AG09319 (cell line): ENCODE data around the gene LUC7L2.

Experiments used
- DNase-seq: peaks from one replicate; pipeline ENCODE4 v3.0.0-alpha.2; 2010; ENCODE audit warnings: low read depth; ENCODE audit errors: extremely low read depth
- TF ChIP-seq, protein P1 (sequence below): IDR thresholded peaks from 2 replicates; pipeline ENCODE4 v1.5.1; 2011; ENCODE audit warnings: low read depth, mild to moderate bottlenecking, inconsistent platforms, low read length, moderate library complexity

Gene LUC7L2

DNA sequence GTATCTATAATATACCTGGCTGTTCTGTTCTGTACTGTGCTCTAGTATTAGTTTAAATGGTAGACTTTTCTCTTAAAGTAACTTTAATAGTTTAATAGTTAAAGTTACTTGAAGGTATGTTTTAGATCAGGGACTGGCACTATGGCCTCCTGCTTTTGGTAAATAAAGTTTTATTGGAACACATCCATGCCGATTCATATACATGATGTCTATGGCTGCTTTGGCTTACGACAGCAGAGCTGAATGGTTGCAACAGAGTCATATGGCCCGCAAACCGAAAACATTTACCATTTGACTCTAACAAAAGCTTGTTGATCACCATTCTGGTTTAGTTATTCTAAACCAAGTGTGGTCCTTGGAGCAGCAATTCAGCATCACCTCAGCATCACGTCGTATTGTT lies 6.7 kb downstream of the LUC7L2 start:
- TF ChIP-seq, protein P1, sequence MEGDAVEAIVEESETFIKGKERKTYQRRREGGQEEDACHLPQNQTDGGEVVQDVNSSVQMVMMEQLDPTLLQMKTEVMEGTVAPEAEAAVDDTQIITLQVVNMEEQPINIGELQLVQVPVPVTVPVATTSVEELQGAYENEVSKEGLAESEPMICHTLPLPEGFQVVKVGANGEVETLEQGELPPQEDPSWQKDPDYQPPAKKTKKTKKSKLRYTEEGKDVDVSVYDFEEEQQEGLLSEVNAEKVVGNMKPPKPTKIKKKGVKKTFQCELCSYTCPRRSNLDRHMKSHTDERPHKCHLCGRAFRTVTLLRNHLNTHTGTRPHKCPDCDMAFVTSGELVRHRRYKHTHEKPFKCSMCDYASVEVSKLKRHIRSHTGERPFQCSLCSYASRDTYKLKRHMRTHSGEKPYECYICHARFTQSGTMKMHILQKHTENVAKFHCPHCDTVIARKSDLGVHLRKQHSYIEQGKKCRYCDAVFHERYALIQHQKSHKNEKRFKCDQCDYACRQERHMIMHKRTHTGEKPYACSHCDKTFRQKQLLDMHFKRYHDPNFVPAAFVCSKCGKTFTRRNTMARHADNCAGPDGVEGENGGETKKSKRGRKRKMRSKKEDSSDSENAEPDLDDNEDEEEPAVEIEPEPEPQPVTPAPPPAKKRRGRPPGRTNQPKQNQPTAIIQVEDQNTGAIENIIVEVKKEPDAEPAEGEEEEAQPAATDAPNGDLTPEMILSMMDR, result no peak
- DNase-seq, result no peak

DNA sequence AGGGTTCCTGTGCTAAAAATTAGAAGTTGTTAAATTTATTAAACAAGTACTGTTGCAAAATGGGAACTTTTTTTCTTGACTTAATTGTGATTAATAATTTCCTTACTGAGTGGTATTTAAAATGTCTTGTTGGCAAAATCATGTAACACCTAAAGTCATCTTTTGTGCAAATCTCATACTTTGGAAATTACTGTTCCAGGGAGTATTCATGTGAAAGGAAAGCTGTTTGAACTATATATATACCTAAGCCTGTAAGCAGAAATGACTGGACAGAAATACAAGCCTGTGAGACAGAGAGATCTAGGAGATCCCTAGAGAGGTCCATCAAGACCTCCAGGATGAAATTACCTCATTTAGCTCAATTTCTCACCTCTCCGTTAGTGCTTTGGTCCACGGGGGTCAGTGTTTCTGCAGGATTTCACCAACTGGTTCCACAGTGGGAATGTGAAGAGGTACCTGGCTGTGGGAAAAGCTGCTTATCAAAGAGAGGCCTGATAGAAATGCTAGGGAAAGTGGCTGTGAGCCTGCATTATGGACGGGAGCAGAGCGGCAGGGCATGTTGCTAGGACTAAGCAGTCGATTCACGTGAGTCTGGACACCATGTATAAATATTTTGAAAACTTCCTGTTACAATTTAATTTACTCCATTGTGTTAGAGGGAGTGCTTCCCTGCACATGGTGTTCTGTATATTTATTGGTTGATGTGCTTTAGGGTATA lies 7.9 kb downstream of the LUC7L2 start:
- TF ChIP-seq, protein P1, result no peak
- DNase-seq, result no peak

DNA sequence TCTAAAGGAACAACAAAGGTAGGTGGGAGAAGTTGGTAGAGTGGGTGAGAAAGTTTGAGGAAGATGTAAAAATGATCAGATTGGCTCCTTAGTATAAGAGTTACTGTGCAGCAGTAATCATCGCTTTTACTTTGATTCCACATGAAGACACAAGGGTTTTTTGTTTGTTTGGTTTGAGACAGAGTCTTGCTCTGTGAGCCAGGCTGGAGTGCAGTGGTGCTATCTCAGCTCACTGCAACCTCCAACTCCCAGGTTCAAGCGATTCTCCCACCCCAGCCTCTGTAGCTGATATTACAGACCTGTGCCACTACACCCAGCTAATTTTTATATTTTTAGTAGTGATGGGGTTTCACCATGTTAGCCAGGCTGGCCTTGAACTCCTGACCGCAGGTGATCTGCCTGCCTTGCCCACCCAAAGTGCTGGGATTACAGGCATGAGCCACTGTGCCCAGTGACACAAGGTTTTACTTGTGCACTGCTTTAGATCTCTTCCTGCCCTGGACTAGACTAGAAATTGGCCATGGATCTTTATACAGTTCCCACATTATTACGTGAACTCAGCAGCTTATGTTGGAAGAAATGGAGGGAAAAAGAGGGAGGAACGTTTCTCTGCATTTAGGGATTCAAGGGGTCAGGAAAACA lies 10.7 kb downstream of the LUC7L2 start:
- TF ChIP-seq, protein P1, result no peak
- DNase-seq, result no peak

DNA sequence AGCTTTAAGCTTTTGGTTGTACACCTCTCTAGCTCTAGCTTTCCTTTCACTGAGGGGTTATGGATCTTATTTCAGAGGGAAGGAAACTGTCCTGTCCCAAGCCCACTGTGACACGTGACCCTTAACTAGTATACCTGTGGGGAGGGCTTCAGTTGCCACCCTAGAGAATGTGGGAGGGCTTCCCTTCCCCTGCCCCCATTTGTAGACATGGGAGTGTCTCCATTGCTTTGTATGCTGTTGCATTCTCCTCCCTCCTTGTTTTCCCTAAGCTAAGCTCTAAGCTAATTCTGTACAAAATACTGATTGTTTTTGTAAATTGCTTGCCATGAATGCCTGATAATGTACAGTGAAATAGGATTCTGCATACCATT lies 11.2 kb downstream of the LUC7L2 start:
- TF ChIP-seq, protein P1, result no peak

DNA sequence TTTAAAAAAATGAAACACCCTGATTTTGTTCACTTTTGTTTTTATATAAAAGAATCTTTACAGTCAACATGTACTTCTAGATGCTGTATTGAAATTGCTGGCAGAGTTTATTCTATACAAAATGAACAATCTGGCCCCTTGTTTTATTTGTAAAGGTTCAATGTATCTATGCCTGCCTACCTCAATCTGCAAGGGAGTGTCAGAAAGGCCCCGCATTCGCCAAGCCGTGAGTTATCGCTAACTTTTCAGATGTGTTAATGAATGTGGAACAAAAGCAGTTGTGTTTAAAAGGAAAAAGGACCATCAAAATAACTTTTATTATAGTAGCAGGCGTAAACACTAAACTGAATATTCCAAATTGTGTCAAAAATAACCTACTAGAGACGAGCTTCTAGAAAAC lies 14.6 kb downstream of the LUC7L2 start:
- DNase-seq, result no peak
- TF ChIP-seq, protein P1, result no peak

More for the DNA sequence above, 11.2 kb downstream of the LUC7L2 start:
- no peak for DNase-seq

DNA sequence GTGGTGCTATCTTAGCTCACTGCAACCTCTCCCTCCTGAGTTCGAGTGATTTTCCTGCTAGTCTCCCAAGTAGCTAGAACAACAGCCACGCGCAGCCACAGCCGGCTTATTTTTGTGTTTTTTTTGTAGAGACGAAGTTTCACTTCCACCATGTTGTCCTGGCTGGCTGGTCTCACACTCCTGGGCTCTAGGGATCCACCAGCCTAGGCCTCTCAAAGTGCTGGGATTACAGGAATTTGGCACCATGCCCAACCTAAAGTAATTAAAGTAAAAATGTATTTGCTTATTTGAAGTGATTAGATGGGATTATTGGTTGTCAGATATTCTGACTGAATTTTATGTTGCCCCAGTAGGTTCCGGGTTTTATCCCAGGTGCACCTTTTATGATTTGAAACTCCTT lies 22.7 kb downstream of the LUC7L2 start:
- no peak for DNase-seq
- TF ChIP-seq, protein P1, result no peak

DNA sequence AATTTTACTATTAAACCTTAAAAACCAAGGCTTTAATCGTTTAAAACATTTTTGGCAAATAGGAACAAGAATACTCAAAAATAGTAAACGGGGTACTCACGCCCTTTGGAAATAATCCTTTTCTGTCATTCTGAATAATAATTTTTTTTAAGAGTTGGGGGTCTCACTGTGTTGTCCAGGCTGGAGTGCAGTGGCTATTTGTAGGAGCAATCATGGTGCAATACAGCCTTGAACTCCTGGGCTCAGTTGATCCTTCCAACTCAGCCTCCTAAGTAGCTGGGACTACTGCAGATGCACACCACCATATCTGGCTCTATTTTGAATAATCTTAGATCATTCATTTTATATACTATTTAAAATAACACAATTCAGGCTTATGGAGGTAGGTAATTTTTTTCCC lies 24.9 kb downstream of the LUC7L2 start:
- TF ChIP-seq, protein P1, result no peak
- DNase-seq, result no peak
